ENCODE data around the gene COL28A1.

- TF ChIP-seq, protein P1, sequence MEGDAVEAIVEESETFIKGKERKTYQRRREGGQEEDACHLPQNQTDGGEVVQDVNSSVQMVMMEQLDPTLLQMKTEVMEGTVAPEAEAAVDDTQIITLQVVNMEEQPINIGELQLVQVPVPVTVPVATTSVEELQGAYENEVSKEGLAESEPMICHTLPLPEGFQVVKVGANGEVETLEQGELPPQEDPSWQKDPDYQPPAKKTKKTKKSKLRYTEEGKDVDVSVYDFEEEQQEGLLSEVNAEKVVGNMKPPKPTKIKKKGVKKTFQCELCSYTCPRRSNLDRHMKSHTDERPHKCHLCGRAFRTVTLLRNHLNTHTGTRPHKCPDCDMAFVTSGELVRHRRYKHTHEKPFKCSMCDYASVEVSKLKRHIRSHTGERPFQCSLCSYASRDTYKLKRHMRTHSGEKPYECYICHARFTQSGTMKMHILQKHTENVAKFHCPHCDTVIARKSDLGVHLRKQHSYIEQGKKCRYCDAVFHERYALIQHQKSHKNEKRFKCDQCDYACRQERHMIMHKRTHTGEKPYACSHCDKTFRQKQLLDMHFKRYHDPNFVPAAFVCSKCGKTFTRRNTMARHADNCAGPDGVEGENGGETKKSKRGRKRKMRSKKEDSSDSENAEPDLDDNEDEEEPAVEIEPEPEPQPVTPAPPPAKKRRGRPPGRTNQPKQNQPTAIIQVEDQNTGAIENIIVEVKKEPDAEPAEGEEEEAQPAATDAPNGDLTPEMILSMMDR (conservative IDR thresholded peaks at IDR 0.05; ENCODE audit: low read length): no peak
- no peak for TF ChIP-seq EZH2phosphoT487 (IDR thresholded peaks at IDR 0.05; ENCODE audit: borderline replicate concordance)
These were observed 21.6 kb upstream of the COL28A1 start for GRCh38 chr7:7557252-7557651.
